Activated CD4-positive, alpha-beta T cell treated with anti-CD3 and anti-CD28 coated beads, Interleukin-2, amount 10 ng/mL, durations not matched to agents 24 days and 14 days (primary cell): ENCODE results near the gene IL36A. TPM values are rescaled to one million over a fixed set of nuclear protein-coding genes. Genes with fewer than 3 reads are reported as not detected.

Experiments
- DNase-seq: peaks from one replicate; pipeline ENCODE4 v3.0.0; 2022
- H3K27ac Mint-ChIP-seq: one replicate; pipeline ENCODE4 v1.8.0; 2022; ENCODE audit warnings: mild to moderate bottlenecking, mixed read lengths
- H3K27me3 Mint-ChIP-seq: one replicate; pipeline ENCODE4 v1.8.0; 2022; ENCODE audit warnings: mixed read lengths
- H3K36me3 Mint-ChIP-seq: one replicate; pipeline ENCODE4 v1.8.0; 2022; ENCODE audit warnings: low read depth, mild to moderate bottlenecking, mixed read lengths
- H3K4me1 Mint-ChIP-seq: one replicate; pipeline ENCODE4 v1.8.0; 2021; ENCODE audit warnings: mixed read lengths
- H3K4me3 Mint-ChIP-seq: one replicate; pipeline ENCODE4 v1.8.0; 2022; ENCODE audit warnings: mild to moderate bottlenecking, moderate library complexity, mixed read lengths
- H3K9me3 Mint-ChIP-seq: one replicate; pipeline ENCODE4 v1.8.0; 2021; ENCODE audit warnings: mixed read lengths
- intact Hi-C: fragments of 100-400 bp; cut with micrococcal nuclease; formaldehyde crosslinking; loops from one replicate; pipeline ENCODE4 v1.15.1; 2023
- total RNA-seq: library from RNA; stranded (reverse); gene quantifications from 2 replicates; pipeline ENCODE4 v1.2.3, GENCODE V29; 2022

The IL36A gene
- total RNA-seq, 1 donor from 2014 or later: 0.23 TPM

GRCh38 chr2:113041871-113042270, 36.6 kb downstream of the IL36A start:
- DNase-seq: no peak
- intact Hi-C loops: no loop called here
- Mint-ChIP-seq H3K36me3 (no peaks in the 10 kb centered on the region), H3K4me3 (no peak overlapping the region), H3K27me3 (peaks cover 32% of the 10 kb centered on the region), H3K27ac (no peak overlapping the region), H3K9me3 (no peaks in the 10 kb centered on the region), H3K4me1 (no peaks in the 10 kb centered on the region)

- H3K9me3 Mint-ChIP-seq: no peaks in the 10 kb centered on the region
- intact Hi-C loops: no loop called here
- H3K4me1 Mint-ChIP-seq: no peaks in the 10 kb centered on the region
- no peak overlapping the region for H3K4me3 Mint-ChIP-seq
- no peak overlapping the region for H3K27ac Mint-ChIP-seq
- no peak for DNase-seq
- H3K36me3 Mint-ChIP-seq: no peaks in the 10 kb centered on the region
- H3K27me3 Mint-ChIP-seq: peaks cover 22% of the 10 kb centered on the region
These were observed 41.2 kb downstream of the IL36A start for GRCh38 chr2:113046465-113046864.

- peaks cover 3% of the 10 kb centered on the region for H3K4me1 Mint-ChIP-seq
- intact Hi-C loops: no loop called here
- no peak overlapping the region for H3K4me3 Mint-ChIP-seq
- peaks cover 27% of the 10 kb centered on the region for H3K9me3 Mint-ChIP-seq
- no peak for DNase-seq
- H3K27ac Mint-ChIP-seq: no peak overlapping the region
- peaks cover 5% of the 10 kb centered on the region for H3K27me3 Mint-ChIP-seq
- H3K36me3 Mint-ChIP-seq: no peaks in the 10 kb centered on the region
These were observed 45.9 kb downstream of the IL36A start for GRCh38 chr2:113050921-113051895.

- intact Hi-C loops: no loop called here
- no peak within 1 kb of the TSS for H3K27ac Mint-ChIP-seq
These were observed 47.2 kb downstream of the IL36A start, which contains the start of gene IL36B for GRCh38 chr2:113052396-113052917. IL36B (minus strand) TSS chr2:113052867.

GRCh38 chr2:113053666-113054065, 48.4 kb downstream of the IL36A start:
- no peak overlapping the region for H3K4me3 Mint-ChIP-seq
- peaks cover 3% of the 10 kb centered on the region for H3K4me1 Mint-ChIP-seq
- H3K36me3 Mint-ChIP-seq: no peaks in the 10 kb centered on the region
- no peak for DNase-seq
- H3K9me3 Mint-ChIP-seq: peaks cover 31% of the 10 kb centered on the region
- intact Hi-C loops: no loop called here
- no peaks in the 10 kb centered on the region for H3K27me3 Mint-ChIP-seq
- H3K27ac Mint-ChIP-seq: no peak overlapping the region

More at GRCh38 chr2:113052396-113052917, 47.2 kb downstream of the IL36A start, which contains the start of gene IL36B:
- Mint-ChIP-seq H3K27me3 (peaks cover 5% of the 10 kb centered on the region), H3K9me3 (peaks cover 31% of the 10 kb centered on the region), H3K4me1 (peaks cover 3% of the 10 kb centered on the region), H3K4me3 (no peak within 1 kb of the TSS), H3K36me3 (no peaks in the 10 kb centered on the region)
- DNase-seq: no peak

GRCh38 chr2:113054066-113054465, 48.8 kb downstream of the IL36A start:
- no peak overlapping the region for H3K27ac Mint-ChIP-seq
- no peaks in the 10 kb centered on the region for H3K36me3 Mint-ChIP-seq
- H3K9me3 Mint-ChIP-seq: peaks cover 31% of the 10 kb centered on the region
- peaks cover 3% of the 10 kb centered on the region for H3K4me1 Mint-ChIP-seq
- no peak for DNase-seq
- no peak overlapping the region for H3K4me3 Mint-ChIP-seq
- intact Hi-C loops: no loop called here
- no peaks in the 10 kb centered on the region for H3K27me3 Mint-ChIP-seq

- Mint-ChIP-seq H3K9me3 (peaks cover 31% of the 10 kb centered on the region), H3K27ac (no peak overlapping the region), H3K36me3 (no peaks in the 10 kb centered on the region), H3K27me3 (peaks cover 2% of the 10 kb centered on the region), H3K4me1 (peaks cover 3% of the 10 kb centered on the region), H3K4me3 (no peak overlapping the region)
- intact Hi-C loops: no loop called here
- DNase-seq: no peak
These were observed 51.3 kb downstream of the IL36A start for GRCh38 chr2:113056521-113056920.

- Mint-ChIP-seq H3K9me3 (peaks cover 31% of the 10 kb centered on the region), H3K4me3 (no peak overlapping the region), H3K27me3 (peaks cover 2% of the 10 kb centered on the region), H3K36me3 (no peaks in the 10 kb centered on the region), H3K4me1 (peaks cover 3% of the 10 kb centered on the region), H3K27ac (no peak overlapping the region)
- DNase-seq: no peak
- intact Hi-C loops: no loop called here
These were observed 51.9 kb downstream of the IL36A start for GRCh38 chr2:113057117-113057516.

Other genes with a start within 250 kb of the IL36A start
- gene CKAP2L, start 240.8 kb upstream of the IL36A start, total RNA-seq: 17.8 and 17.9 TPM in 2 replicates
- 9.4 and 10.2 TPM in 2 replicates for gene IL1A, start 221.0 kb upstream of the IL36A start, total RNA-seq
- gene IL1B, start 168.7 kb upstream of the IL36A start, total RNA-seq: 0.33 and 0.92 TPM in 2 replicates
- gene IL37, start 94.3 kb upstream of the IL36A start, total RNA-seq: not detected in 2 replicates
- not detected in 2 replicates for gene IL36G, start 27.5 kb upstream of the IL36A start, total RNA-seq
- not detected in 2 replicates for gene IL36B, start 47.4 kb downstream of the IL36A start, total RNA-seq
- gene IL36RN, start 53.7 kb downstream of the IL36A start, total RNA-seq: not detected in 2 replicates
- gene IL1F10, start 62.5 kb downstream of the IL36A start, total RNA-seq: not detected in 2 replicates
- gene IL1RN, start 122.1 kb downstream of the IL36A start, total RNA-seq: 3.0 and 3.3 TPM in 2 replicates
- gene PSD4, start 168.5 kb downstream of the IL36A start, total RNA-seq: 268 and 278 TPM in 2 replicates